HT1080 (cell line): Measurements from ENCODE around the gene SH3BGRL2. TPM values are rescaled to one million over a fixed set of nuclear protein-coding genes. Genes with fewer than 3 reads are reported as not detected.

Source experiments
- DNase-seq: peaks from one replicate; pipeline ENCODE4 v3.0.0-alpha.2; 2015; ENCODE audit warnings: low read depth
- total RNA-seq: library from RNA; depleted of rRNA; stranded (reverse); fragments of >200 nt; shearing (Covaris generic); gene quantifications from 2 replicates; pipeline ENCODE4 v1.2.3, GENCODE V29; 2014

Gene SH3BGRL2
- total RNA-seq, 1 experiment from 2014 or later = 6.3 TPM

GRCh38 chr6:79694623-79695343 lies 63.7 kb downstream of the SH3BGRL2 start:
- DNase-seq = no peak

- no peak for DNase-seq
These were observed 66.3 kb downstream of the SH3BGRL2 start for GRCh38 chr6:79697430-79697829.

GRCh38 chr6:79699606-79700005 lies 68.5 kb downstream of the SH3BGRL2 start:
- DNase-seq = no peak

DNA sequence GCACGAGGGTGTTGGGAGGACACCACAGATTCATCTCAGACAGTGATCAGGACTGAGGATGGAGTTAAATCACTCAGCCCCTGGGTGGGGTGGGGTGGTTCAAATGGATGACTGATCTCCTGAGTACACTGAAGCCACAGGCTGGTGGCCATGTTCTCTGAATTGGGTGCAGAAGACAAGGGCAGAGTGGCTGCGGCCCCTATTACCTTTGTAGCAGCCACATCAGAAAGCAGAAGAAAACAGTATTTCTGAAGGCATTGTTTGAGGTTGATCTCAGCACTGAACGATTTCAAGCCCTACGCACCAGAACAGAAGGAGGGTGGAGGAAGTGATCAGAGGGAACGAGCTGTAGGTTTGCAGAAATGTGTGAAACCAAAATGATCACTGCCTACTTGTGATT lies 71.6 kb downstream of the SH3BGRL2 start:
- DNase-seq = no peak

- DNase-seq = no peak
These were observed 73.1 kb downstream of the SH3BGRL2 start for GRCh38 chr6:79704200-79704599.

DNA sequence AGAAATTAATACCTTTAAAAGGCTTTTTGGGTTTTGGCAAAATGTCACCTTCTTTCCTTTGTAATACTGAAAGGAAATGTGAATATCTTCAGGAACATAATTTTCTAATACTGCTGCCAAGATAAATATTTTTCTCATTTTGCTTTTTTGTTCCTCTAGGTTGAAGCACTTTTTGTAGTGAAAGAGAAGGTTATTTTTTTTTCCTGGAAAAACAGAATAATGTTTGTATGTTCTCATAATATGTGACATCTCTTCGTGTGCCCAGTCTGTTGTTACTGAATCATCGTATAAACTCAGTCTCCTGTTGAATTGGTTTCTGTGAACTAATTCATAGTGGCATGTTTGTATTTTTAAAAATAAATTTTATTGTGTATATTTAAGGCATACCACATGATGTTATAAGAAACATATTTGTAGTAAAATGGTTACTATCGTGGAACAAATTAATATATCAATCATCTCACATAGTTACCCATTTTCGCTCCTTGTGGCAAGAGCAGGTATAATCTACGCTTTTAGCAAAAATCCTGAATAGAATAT lies 74.4 kb downstream of the SH3BGRL2 start:
- no peak for DNase-seq

DNA sequence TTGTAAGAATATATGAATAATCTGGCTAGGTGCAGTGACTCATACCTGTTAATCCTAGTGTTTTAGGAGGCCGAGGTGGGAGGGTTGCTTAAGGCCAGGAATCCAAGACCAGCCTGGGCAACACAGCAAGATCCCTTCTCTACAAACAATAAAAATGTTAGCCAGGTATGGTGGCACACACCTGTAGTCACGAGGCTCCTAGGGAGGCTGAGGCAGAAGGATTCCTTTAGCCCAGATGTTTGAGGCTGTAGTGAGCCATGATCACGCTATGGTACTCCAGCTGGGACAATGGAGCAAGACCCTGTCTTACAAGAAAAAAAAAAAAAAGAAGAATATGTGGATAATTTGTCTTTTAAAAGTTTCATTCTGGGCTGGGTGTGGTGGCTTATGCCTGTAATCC lies 75.4 kb downstream of the SH3BGRL2 start:
- DNase-seq = no peak

- no peak for DNase-seq
These were observed 76.5 kb downstream of the SH3BGRL2 start for GRCh38 chr6:79707621-79708020.

DNA sequence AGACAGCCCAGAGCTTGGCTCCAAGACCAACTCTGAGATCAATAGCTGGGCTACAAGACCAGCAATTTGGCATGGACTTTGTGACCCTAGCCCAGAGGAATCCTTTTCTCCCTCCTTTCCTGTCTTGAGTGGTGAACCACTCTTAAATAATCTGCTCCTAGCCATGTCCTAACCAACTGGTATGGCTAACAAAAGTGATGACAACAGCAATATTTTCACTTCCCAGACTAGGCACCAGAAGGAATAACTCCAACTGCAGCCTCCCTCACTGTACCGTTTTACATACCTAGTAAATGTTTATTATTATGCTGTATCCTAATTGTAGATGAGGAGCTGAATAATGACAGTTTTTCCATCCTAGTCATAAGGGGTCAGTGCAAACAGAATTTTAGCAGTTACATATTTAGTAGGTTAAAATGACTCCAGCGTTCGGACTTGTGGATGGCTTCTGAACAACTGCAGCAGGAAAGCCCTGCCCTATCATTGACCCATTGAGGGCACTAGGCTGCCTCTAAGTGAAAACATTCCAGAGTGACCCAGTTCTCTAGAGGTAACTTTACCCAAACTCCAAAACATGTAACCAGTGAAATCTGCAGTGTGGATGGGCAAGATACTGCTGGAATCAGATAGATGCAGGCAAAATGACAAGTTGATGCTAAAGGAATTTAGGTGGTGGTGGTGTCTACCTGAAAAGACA lies 77.1 kb downstream of the SH3BGRL2 start:
- DNase-seq = no peak

GRCh38 chr6:79710127-79710526 lies 79.0 kb downstream of the SH3BGRL2 start:
- DNase-seq = no peak

DNA sequence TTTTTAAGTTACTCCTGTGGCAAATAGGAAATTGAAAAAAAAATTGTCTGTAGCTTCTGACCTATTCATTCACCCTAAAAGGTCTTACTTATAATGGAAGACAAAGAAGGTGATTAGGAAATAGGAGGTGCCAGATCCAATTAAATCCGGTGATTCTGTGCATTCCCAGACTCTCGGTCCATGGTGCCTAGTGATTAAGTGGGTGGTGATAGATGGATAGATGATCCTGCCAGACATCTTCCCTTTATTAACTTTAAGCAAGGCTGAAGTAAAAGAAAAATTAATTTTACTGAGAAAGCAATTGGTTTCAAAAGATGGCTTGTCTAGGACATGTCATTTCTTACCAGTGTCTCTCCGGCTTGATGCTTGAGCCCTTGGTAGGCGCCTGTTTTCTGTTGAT lies 80.0 kb downstream of the SH3BGRL2 start:
- DNase-seq = no peak

DNA sequence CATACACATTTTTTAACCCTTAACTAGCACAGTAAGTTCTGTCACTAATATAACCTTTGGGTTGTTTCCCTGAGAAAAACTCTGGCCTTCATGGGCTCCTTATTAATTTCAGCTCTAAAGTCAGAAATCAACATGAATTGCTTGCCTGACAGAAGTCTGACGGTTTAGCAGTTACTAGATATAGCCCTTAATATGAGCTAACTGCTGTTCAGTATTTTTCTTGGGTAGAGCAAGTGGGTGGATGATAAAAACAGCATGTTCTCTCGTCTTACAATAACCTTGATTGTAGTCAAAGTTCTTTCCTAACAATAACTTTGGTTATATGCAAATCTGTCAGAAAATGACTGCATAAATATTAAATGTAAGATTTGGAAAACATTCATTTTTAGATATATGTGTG lies 81.0 kb downstream of the SH3BGRL2 start:
- DNase-seq = no peak

DNA sequence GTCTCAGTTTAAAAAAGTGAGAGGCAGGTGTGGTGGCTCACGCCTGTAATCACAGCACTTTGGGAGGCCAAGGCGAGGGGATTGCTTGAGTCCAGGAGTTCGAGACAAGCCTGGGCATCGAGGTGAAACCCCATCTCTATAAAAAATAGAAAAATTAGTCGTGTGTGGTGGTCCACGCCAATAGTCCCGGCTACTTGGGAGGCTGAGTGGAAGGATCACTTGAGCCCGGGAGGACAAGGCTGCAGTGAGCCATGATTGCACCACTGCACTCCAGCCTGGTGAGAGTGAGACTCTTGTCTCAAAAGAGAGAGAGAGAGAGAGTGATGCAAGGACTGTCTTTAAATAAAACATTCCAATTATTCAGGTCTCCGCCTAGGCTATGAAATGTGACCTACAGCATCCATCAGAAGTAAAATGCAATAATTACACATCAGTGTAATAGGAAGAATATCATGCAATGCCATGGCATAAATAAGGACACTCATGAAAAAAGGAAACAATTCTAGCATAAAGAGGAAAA lies 81.5 kb downstream of the SH3BGRL2 start:
- DNase-seq = no peak

DNA sequence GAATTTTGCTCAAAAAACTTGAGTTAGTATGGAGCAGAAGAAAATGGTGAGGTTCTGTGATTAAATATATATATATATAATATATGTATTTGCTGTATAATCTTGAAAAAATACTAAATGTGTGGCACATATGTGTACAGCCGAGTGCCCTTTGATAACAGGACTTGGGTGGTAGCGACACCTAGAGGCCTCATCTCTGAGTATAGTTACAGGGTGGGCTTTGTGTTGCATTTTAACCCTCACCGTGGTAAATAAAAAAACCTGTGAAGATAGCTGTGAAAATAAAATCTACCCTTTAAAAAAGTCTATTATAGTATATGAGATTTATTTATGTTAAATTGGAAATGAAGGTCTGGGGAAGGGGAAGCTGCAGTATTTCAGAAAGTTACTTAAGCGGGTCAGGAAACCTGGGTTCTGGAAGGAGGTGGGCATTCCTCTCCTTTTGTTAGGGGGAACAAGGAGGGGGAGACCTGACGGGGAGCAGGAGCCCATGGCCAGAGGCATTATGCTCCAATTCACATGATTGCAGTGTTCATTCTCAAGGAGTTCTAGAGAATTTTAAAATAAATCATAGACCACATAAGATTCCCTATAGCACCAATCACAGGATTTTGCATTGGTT lies 82.7 kb downstream of the SH3BGRL2 start:
- peak; percentile 21 for DNase-seq

- DNase-seq = no peak
These were observed 86.9 kb downstream of the SH3BGRL2 start for GRCh38 chr6:79717989-79718388.

GRCh38 chr6:79718509-79719247 lies 87.5 kb downstream of the SH3BGRL2 start:
- DNase-seq = no peak

GRCh38 chr6:79719248-79719960 lies 88.3 kb downstream of the SH3BGRL2 start:
- DNase-seq = peak; percentile 40

GRCh38 chr6:79724816-79725215 lies 93.7 kb downstream of the SH3BGRL2 start:
- no peak for DNase-seq

- DNase-seq = no peak
These were observed 100.3 kb downstream of the SH3BGRL2 start for GRCh38 chr6:79731471-79731870.

GRCh38 chr6:79733388-79733787 lies 102.3 kb downstream of the SH3BGRL2 start:
- DNase-seq = no peak

- DNase-seq = no peak
These were observed 103.2 kb downstream of the SH3BGRL2 start for GRCh38 chr6:79734374-79734773.
